Measurements from ENCODE around the gene FAM210A.

DNA sequence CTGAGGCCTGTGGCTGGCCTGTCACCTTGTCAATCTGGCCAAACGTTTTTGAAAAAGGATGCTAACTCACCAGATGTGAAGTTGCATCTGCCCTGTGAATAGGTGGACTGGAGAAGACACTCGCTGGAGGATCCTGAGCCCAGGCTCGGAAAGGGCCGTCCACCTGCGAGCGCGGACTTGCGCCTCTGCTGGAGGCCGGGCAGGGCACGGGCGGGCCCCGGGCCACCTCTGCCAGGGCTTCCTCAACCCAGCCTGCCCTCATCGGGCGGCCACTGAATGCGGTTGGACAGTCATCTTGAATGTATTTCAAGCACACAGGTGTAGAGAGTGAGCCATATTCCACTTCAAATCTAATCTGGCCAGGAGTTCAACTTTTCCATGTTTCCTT, 83.9 kb downstream of the FAM210A start:
- TF ChIP-seq, protein P1, sequence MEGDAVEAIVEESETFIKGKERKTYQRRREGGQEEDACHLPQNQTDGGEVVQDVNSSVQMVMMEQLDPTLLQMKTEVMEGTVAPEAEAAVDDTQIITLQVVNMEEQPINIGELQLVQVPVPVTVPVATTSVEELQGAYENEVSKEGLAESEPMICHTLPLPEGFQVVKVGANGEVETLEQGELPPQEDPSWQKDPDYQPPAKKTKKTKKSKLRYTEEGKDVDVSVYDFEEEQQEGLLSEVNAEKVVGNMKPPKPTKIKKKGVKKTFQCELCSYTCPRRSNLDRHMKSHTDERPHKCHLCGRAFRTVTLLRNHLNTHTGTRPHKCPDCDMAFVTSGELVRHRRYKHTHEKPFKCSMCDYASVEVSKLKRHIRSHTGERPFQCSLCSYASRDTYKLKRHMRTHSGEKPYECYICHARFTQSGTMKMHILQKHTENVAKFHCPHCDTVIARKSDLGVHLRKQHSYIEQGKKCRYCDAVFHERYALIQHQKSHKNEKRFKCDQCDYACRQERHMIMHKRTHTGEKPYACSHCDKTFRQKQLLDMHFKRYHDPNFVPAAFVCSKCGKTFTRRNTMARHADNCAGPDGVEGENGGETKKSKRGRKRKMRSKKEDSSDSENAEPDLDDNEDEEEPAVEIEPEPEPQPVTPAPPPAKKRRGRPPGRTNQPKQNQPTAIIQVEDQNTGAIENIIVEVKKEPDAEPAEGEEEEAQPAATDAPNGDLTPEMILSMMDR (IDR thresholded peaks at IDR 0.05), result no peak
- TF ChIP-seq TCF7L2 (IDR thresholded peaks at IDR 0.05; ENCODE audit: low read depth, low read length), result no peak
